Esophagus muscularis mucosa (tissue), 3 donors: ENCODE results near the gene IQGAP2.

ENCODE experiments used
- CTCF ChIP-seq, 3 experiments: fragments of 200-600 bp in 2 of 3; fragments of 450-650 bp in 1 of 3; sonication (generic) in 2 of 3; IDR thresholded peaks; one replicate each; pipeline ENCODE4 v1.5.1; 2017 to 2019; ENCODE audit warnings: antibody characterized with exemption in 3 of 3, mild to moderate bottlenecking in 2 of 3, moderate library complexity in 1 of 3
- POLR2A ChIP-seq: fragments of 450-650 bp; IDR thresholded peaks from one replicate; pipeline ENCODE4 v1.6.1; 2017; ENCODE audit warnings: antibody characterized with exemption, moderate library complexity, mild to moderate bottlenecking, low read depth

GRCh38 chr5:76673125-76673524 lies 270.0 kb downstream of the IQGAP2 start:
- no peak for TF ChIP-seq POLR2A
- TF ChIP-seq CTCF (IDR thresholded peaks at IDR 0.05) = no peak
